Panc1 (cell line): ENCODE data around the gene NPAS1.

Experiments used
- POLR2AphosphoS5 ChIP-seq: IDR thresholded peaks from 2 replicates; pipeline ENCODE4 v1.6.1; 2012; ENCODE audit warnings: mild to moderate bottlenecking, low read depth, low read length, moderate library complexity
- SIN3A ChIP-seq: IDR thresholded peaks from 2 replicates; pipeline ENCODE4 v1.6.1; 2012; ENCODE audit warnings: low read depth, mild to moderate bottlenecking, low read length, moderate library complexity, borderline replicate concordance; ENCODE audit not compliant: insufficient read depth
- TF ChIP-seq, protein P1 (sequence below): fragments of 450-650 bp; IDR thresholded peaks from 2 replicates; pipeline ENCODE4 v1.5.1; 2017; ENCODE audit warnings: mild to moderate bottlenecking

DNA sequence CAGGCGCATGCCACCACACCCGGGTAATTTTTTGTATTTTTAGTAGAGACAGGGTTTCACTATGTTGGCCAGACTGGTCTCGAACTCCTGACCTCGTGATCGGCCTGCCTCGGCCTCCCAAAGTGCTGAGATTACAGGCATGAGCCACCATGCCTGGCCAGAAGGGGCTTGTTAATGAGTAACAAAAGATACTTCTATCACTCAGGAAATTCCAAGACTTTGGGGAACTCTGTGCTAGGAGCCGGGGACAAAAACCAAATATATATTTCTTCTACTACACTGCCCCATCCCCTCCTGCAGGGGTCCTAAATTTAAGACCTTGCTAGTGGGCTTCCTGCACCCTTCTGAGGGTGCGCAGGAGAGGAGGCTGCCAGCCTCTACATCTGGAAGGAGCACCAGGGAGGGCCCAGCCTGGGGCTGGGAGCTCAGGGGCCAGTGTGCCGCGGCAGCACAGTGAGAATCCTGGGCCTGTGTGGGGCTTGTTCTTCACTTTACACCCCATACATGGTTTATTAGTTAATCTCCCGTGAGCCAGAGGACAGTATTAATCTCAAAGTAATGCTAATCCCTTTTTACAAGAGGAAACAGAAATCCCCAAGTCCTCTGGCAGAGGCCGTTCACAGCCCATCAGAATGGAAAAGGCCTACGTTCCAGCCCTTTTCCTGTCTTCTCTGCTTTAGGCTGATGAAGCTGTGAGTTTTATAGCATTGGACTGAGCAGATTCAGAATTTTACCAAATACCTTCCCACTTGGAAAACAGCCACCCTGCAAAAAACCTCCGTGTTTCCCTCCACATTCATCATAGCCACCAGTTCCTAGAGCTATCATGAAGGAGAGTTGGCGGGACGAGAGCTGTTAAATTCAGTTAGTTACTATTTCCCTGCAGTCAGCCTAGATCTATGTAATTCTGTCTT is 44.4 kb upstream of the NPAS1 start:
- TF ChIP-seq, protein P1, sequence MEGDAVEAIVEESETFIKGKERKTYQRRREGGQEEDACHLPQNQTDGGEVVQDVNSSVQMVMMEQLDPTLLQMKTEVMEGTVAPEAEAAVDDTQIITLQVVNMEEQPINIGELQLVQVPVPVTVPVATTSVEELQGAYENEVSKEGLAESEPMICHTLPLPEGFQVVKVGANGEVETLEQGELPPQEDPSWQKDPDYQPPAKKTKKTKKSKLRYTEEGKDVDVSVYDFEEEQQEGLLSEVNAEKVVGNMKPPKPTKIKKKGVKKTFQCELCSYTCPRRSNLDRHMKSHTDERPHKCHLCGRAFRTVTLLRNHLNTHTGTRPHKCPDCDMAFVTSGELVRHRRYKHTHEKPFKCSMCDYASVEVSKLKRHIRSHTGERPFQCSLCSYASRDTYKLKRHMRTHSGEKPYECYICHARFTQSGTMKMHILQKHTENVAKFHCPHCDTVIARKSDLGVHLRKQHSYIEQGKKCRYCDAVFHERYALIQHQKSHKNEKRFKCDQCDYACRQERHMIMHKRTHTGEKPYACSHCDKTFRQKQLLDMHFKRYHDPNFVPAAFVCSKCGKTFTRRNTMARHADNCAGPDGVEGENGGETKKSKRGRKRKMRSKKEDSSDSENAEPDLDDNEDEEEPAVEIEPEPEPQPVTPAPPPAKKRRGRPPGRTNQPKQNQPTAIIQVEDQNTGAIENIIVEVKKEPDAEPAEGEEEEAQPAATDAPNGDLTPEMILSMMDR: no peak
- TF ChIP-seq SIN3A (no peak), POLR2AphosphoS5 (no peak)
